H54 (cell line): ENCODE data around the gene CMYA5.
"Not testable (repeated sequence)": the region's sequence is repeated elsewhere in the genome, so short reads cannot be mapped to it uniquely, and the experiment has no call there.

ENCODE experiments used
- DNase-seq: peaks from one replicate; pipeline ENCODE4 v3.0.0; 2011; ENCODE audit warnings: low spot score, mixed read lengths; ENCODE audit not compliant: insufficient read length
- FAIRE-seq: peaks from 3 replicates; lab custom pipeline; 2011; peaks lifted over from hg19 to GRCh38; lab: Jason Lieb, UNC
- POLR2A ChIP-seq: IDR thresholded peaks from 2 replicates; pipeline ENCODE4 v1.6.1; 2011; ENCODE audit warnings: low read depth, mild to moderate bottlenecking, low read length

Gene CMYA5

DNA sequence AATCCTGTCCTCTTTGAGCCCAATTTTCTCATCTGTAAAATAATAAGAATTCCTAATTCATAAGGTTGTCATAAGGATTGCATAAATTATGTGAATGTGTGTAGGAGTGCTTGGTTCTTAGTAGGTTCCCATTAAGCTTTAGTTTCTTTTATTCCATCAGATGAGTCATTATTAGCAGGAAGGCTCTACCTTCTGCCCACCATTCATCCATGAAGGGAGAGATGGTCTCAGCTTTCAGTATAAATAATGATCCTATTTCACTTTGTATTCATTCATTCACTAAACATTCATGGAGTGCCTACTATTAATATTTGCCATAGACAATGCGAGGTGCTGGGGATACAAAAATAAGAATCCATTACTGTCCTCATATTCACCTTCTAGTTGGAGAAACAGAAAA lies 3.0 kb downstream of the CMYA5 start:
- DNase-seq (no peak), FAIRE-seq (no peak)
- no peak for TF ChIP-seq POLR2A

DNA sequence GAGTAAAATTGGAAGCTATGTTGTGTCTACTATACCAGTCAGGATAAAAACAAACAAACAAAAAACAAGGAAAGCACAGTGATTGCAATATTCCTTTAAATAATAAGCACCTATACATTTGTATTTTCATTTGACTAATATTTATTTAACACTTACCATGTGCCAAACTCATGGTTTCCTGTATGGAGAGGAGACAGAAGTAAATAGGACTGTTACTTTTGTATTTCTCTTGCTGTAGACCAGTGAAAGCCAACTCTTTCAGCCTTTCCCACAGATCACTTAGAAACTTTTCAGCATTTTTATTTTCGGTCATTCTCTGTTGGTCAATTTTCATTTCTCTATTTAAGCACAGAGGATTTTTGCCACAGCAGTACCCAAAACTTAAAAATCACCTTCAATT lies 4.5 kb downstream of the CMYA5 start:
- TF ChIP-seq POLR2A, result no peak
- DNase-seq (no peak), FAIRE-seq (no peak)

DNA sequence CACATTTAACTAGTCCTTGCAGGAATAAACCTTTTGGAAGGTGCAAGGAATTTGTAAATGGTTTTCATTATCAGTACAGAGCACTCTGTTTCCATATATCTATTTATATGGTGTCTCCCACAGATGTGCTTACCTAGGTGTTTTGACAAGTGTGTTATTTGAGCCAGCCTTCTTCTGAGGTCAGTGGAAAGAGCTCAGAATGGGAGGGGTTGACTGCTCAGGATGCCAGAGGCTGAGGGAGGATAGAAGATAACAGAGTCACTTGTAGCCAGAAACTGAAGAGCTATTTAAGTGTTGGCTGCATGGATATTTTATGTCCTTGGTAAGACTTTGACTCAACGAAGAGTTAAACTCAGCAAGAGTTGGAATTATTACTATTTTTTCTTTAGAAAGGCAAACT lies 5.0 kb downstream of the CMYA5 start:
- FAIRE-seq (no peak), DNase-seq (no peak)
- TF ChIP-seq POLR2A, result no peak

DNA sequence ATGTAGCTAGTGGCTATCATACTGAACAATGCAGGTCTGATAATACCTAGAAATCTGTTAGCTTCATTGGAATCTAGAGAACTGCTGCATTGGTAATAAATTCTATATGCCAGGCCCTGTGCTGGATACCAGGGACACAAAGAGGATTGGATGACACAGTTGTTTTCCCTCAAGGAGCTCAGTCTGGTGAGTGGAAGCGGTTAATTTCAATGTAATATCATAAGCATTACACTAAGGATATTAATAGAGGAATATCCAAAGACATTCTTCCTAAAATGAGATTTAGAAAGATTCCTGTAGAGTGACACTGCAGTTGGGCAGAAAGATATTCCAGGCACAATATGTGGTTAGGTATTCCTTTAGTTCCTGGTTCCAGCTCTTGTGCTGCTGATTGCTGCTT lies 5.9 kb downstream of the CMYA5 start:
- FAIRE-seq (no peak), DNase-seq (no peak)
- TF ChIP-seq POLR2A, result no peak

DNA sequence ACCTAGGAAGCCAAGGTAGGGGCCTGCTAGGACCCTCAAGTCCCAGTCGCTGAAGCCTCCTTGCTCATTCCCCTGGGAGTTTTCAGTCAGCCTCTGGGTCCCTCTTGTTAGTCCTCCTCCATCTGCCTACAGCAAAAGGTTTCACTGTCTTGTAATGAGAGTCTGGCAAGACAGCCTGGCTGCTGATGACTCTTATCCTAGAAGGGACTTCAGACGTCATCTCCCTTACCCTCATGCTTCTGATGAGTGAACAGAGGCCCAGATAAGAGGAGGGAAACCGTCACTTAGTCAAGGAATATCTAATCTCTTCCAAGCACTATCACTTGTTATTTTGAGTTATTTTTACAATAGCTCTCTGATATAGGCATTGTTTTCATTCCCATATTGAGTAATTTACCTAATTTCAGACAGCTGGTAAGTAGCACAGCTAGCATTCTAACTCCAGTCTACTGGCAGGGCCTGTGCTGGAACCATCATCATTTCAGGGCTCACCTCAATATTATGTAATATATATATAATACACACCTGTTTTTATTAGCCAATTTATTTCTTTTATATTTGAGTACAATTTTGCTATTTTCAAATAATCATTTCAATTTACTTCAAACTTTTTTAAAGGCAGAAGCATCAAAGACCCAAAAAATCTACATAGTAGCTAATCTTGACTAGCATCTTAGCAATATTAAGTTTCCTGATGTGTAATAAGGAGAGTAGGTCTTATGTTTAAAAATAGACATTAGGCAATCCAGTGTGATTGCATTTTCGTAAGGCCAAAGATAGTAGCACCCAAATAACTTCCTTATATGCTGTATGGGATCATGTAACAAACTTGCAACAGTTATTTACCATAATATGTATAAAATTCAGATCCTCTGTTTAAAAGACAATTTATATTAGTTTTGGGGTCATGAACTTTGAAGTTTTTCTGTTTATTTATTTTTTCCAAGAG lies 7.9 kb downstream of the CMYA5 start:
- TF ChIP-seq POLR2A, result no peak
- no peak for DNase-seq
- no peak for FAIRE-seq

DNA sequence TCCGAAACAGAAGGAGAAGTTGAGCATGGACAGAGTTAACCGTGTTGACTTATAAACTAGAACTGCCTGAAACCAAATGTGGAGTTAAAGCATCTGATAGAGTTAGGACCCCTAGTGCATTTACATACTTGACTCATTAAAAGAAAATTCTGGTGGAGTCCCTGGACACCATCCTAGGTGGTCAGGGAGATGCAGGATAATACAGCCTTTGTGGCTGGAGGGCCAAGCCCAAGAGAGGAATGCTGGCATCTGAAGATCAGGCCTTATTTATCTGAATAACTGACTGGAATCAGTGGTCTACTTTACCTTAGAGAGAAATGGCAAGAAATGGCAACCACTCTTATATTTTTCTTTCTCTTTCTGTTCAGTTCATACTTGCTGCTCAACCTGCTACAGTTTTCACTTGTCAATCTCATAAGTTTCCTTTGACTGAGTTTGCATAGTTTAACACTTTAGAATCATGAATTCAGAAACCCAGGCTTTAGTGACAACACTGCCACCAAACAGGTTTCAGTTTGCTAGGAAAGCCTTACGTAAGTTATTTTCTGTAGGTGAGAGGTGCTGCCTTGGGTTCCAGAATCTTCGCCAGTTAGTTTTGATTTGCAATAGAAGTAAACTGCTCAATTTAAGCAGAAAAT lies 10.2 kb downstream of the CMYA5 start:
- DNase-seq (no peak), FAIRE-seq (no peak)
- TF ChIP-seq POLR2A, result no peak

DNA sequence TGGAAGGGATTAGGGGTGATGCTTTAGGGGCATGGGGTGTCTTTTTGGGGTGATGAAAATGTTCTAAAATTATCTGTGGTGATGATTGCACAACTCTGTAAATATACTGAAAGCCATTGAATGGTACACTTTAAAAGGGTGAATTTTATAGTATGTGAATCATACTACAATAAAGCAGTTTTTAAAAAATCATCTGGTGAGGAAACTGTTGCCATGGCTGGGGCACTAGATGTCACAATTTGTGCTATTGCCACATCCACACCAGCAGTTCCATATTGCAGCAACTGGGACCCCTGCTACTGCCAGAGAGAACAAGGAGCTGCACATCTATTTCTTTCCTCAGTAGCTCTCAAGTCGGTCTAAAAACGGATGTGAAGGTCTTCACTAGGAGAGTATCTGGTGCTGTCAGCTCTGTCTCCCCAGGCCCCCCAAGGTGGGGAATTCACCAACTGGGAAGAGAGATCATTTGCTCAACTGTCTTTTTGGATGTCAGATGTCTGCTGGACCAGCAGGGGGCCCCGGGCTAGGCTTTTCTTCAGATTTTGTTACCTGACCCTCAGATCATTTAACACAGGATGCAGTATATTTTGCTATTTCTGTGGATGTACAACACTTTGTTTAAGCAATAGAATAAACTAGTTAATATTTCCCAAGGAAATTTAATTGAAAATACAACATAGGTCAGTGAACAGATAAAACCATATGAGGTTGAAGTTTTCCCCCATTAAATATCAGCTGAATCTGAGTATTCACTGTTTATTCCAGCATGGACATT lies 13.2 kb downstream of the CMYA5 start:
- DNase-seq (no peak), FAIRE-seq (no peak)

DNA sequence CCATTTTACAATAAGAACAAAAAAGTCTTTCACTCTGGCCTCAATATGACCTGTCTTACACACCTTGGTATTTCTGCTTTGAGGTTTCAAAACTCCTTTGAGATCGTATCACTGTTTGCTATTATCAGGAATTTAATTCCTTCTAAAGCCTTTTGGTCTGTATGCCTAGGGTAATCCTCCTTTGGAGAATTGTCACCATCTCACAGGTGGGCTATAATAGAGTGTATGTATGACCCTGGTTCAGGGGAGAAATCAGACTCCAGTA lies 13.7 kb downstream of the CMYA5 start:
- FAIRE-seq, result no peak
- DNase-seq, result no peak
- TF ChIP-seq POLR2A, result no peak

More for the DNA sequence above, 13.2 kb downstream of the CMYA5 start:
- TF ChIP-seq POLR2A, result no peak

DNA sequence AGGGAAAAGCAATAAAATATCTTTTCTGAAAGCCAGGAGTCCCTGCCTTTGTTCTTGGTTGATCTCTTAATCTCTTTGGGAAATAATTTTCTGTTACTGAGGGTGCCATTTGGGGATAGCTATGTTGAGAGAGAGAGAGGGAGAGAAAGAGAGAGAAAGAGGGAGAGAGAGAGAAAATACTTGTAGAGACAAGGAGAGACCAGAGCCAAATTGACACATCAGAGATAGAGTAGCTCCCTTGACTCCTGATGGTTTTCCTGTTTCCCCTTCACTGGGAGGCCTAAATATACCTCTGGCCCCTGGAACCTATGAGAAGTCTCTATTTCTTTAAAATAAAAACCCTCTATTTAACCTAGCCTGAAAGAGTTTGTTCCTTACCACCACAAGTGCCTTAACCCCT lies 14.9 kb downstream of the CMYA5 start:
- no peak for TF ChIP-seq POLR2A
- FAIRE-seq (no peak), DNase-seq (no peak)

DNA sequence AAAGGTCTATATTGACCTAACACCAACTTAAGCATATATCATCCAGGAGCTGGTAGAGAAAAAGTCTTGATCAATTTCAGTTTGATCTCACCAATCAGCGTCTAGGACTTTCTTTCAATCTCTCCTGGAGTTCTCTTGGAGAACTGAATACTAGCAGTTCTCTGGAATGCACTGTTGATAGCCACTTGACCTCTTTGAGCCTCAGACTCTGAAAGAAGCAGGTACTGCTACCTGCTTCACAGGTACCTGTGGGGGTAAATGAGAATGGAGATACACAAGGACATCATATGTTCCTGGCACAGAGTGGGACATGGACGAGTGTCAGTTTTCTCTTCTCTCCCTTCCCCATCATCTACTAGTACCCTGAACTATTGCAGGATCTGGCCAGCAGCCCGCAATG lies 16.0 kb downstream of the CMYA5 start:
- FAIRE-seq, result no peak
- no peak for TF ChIP-seq POLR2A
- DNase-seq, result no peak

DNA sequence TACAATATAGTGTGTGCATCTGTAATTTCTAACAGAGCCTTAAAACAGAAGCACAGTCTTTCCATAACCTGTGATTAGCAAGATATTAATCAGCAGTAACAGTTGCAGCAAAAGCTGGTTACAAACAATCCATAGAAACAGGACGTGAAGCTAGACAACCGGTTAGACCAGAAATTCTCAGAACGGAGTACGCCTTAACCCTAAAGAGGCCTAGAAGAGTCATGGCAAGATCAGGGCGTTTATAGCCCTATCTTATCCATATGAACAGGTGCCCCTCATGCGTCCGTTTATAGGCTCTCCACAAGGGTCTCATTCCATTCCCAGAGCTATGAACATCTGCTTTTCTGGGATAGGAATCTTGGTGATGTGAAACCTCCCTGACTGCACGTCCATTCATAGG lies 16.7 kb downstream of the CMYA5 start:
- DNase-seq, FAIRE-seq: not testable (repeated sequence)

DNA sequence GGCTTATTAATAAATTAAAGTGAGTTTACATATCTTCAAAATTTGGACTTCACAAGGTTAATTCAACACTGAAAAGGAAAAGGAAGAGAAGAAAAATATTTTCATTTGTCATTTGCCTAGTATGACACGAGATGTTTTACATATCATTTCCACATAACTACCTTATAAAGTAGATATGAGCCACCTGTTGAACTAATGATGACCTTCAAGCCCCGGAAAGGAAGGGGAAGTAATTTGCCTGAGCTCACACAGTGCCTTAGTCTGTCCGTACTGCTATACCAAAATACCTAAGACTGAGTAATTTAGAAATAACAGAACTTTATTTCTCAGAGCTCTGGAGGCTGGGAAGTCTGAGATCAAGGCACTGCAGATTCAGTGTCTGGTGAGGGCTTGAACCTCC lies 17.9 kb downstream of the CMYA5 start:
- TF ChIP-seq POLR2A, result no peak
- DNase-seq (no peak), FAIRE-seq (no peak)

DNA sequence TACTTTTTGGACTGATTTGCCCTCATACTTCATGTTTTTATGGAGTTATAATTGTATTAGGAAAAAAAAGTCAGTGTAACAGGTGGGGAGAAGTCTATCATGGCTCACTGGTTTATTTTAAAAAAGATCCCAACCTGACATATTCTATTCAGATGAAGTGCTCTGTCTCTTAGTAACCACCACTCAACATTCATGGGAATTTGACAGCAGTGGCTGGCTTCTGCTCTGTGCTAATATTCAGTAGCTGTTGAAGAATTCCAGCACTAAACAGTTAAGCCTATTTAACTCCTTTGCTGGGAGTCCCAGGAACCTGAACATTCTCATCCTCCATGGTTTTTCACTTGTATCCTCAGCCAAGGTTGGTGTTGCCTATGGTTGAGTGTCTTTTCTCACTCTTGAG lies 23.1 kb downstream of the CMYA5 start:
- no peak for TF ChIP-seq POLR2A
- FAIRE-seq (no peak), DNase-seq (no peak)

DNA sequence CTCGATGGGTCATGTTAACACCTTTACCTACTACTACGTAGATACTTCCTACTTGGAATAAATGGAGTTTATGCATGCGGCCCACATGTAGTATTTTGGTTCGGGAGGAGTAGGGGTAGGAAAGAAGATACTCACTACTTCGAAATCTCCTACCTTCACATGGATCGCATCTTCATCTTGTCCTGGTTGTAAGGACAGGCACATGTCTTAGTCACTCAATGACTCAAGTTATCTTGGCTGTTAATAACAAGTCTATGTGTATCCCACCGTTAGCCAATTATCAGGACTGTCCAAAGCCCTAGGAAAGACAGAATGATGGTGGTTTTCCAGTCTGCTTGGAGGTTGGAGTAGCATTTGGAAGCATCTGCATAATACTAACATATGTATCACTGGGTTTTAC lies 24.1 kb downstream of the CMYA5 start:
- FAIRE-seq (no peak), DNase-seq (no peak)
- no peak for TF ChIP-seq POLR2A
